Heart right ventricle (tissue), 16 donors: ENCODE results near the gene ROBO4. TPM values are rescaled to one million over a fixed set of nuclear protein-coding genes. Genes with fewer than 3 reads are reported as not detected.

Experiments used
- ATAC-seq, 8 donors: fragments of 200-7000 bp; cut with Tn5 transposase; one replicate each; pipeline ENCODE4 v1.9.1; 2020; ENCODE audit warnings: mild to moderate bottlenecking in 8 of 8, moderate library complexity in 8 of 8, moderate number of reproducible peaks in 1 of 8
- DNase-seq, 2 donors: peaks; one replicate each; pipeline ENCODE4 v3.0.0-alpha.2; 2020
- H3K27ac ChIP-seq, 10 donors: fragments of 200-600 bp; sonication (generic) in 2 of 10; one replicate each; pipeline versions ENCODE4 v1.5.0 to v1.8.0; 2020 to 2022; ENCODE audit warnings: mild to moderate bottlenecking in 3 of 10
- H3K27me3 ChIP-seq, 7 donors: fragments of 200-600 bp; one replicate each; pipeline ENCODE4 v1.8.0; 2021 to 2022; ENCODE audit warnings: mild to moderate bottlenecking in 2 of 7
- H3K36me3 ChIP-seq, 9 donors: fragments of 200-600 bp; sonication (generic) in 1 of 9; one replicate each; pipeline versions ENCODE4 v1.5.0 to v1.8.0; 2020 to 2022; ENCODE audit warnings: mild to moderate bottlenecking in 2 of 9
- H3K4me1 ChIP-seq, 9 donors: fragments of 200-600 bp; sonication (generic) in 1 of 9; one replicate each; pipeline versions ENCODE4 v1.5.0 to v1.8.0; 2020 to 2022; ENCODE audit warnings: mild to moderate bottlenecking in 4 of 9
- H3K4me3 ChIP-seq, 10 donors: fragments of 200-600 bp; sonication (generic) in 2 of 10; one replicate each; pipeline versions ENCODE4 v1.5.0 to v1.8.0; 2020 to 2022; ENCODE audit warnings: mild to moderate bottlenecking in 7 of 10, moderate library complexity in 2 of 10
- H3K9me3 ChIP-seq, 11 donors: fragments of 200-600 bp in 10 of 11; sonication (generic) in 2 of 11; one replicate each; pipeline versions ENCODE4 v1.5.0 to v1.8.0; 2013 to 2022; ENCODE audit warnings: mild to moderate bottlenecking in 2 of 11, control low read depth in 1 of 11, moderate library complexity in 1 of 11
- CTCF ChIP-seq, 9 donors: fragments of 200-600 bp; sonication (generic) in 2 of 9; IDR thresholded peaks; one replicate each; pipeline versions ENCODE4 v1.5.0 to v1.8.0; 2021 to 2022; ENCODE audit warnings: antibody characterized with exemption in 9 of 9, mild to moderate bottlenecking in 5 of 9, moderate library complexity in 1 of 9
- WGBS, 2 donors: extraction: QIAGEN DNeasy Blood & Tissue Kit; methylation state at CpG; one replicate each; pipeline ENCODE4 v1.1.7; 2013; ENCODE audit warnings: inconsistent platforms in 1 of 2; 5-methylcytosine and 5-hydroxymethylcytosine counted together
- intact Hi-C, 10 donors: fragments of 100-400 bp; cut with DNase I; formaldehyde crosslinking; loops; one replicate each; pipeline versions ENCODE4 v1.11.1 to v1.14.2; 2022
- polyA plus RNA-seq, 2 donors: library from polyadenylated mRNA; stranded (reverse); fragments of 200-250 nt; gene quantifications; one replicate each; pipeline ENCODE4 v1.2.3, GENCODE V29; 2013
- total RNA-seq, 10 donors: library from RNA; stranded (reverse); fragmentation: NEBNext Ultra II Directional in 3 of 10; extraction: Animal tissue kit (Norgen Biotek cat#: 25700) in 3 of 10; gene quantifications; one replicate each; pipeline versions ENCODE4 v1.2.1 to v1.2.4, GENCODE V29; 2021 to 2023
- donor health status: Arrhythmogenic right ventricular cardiomyopathy.
- donor health status: ischemic (EF 13 %, LVEDD 7.1; RV severe dilation, severe dysfunction).
- donor health status: healthy with polysubstance abuse.
- donor health status: DM: no; HTN: yes; CAD: no.
- donor health status: DM: no; HTN: no; CAD: no.
- donor health status: ischemic (EF 25% LVEDD 6.9; RV normal size, moderate dysfunction).
- donor health status: ischemic (EF 25% LVEDD 5.7; RV mildly dilated, moderate dysfunction).
- donor health status: healthy.
- donor health status: DM: yes; HTN: yes; CAD: no.
- donor health status: Ischemic cardiomyopathy.
- donor health status: ischemic (EF 35%, LVEDD 5.7; RV mildly dilated, moderate dysfunction).
- donor health status: nonischemic (EF 11% LVEDD 7.7; RV severe dilation, severe dysfunction).
- donor health status: DM: yes; HTN: yes; CAD: no.
- donor health status: PGD.
- donor health status: ischemic (EF 29% LVEDD 5.4; RV normal size, mild dysfunction).
- donor health status: nonischemic (EF 23%, LVEDD 6.1; RV moderate dilation, normal function).

The ROBO4 gene
- total and polyA plus RNA-seq, 12 donors, result 14.2 to 42.6 (median 22.0) TPM

- ATAC-seq (no peak), DNase-seq (no peak)
- intact Hi-C loops, result no loop called here
- TF ChIP-seq CTCF (IDR thresholded peaks at IDR 0.05), result no peak
- WGBS, 2 donors, result 96 to 100% methylated on average over 1 of the region's 1 CpG
- H3K27me3 ChIP-seq, result peaks cover 0 to 19% (median 0%) of the 10 kb centered on the region in 7 donors
- no peak overlapping the region for H3K4me3 ChIP-seq
- H3K4me1 ChIP-seq, result peaks cover 11 to 53% (median 38%) of the 10 kb centered on the region in 9 donors
- H3K9me3 ChIP-seq, result no peaks in the 10 kb centered on the region
- H3K36me3 ChIP-seq, result no peaks in the 10 kb centered on the region
- peak overlapping the region in 3 of 10 donors; percentile 76 to 95 (median 91) for H3K27ac ChIP-seq
Observed at GRCh38 chr11:124902616-124903015, 5.0 kb upstream of the ROBO4 start.

- Histone ChIP-seq H3K27ac (peak overlapping the region in 9 of 10 donors; percentile 82 to 95 (median 88)), H3K27me3 (peaks cover 0 to 19% (median 0%) of the 10 kb centered on the region in 7 donors), H3K9me3 (no peaks in the 10 kb centered on the region), H3K4me1 (peaks cover 11 to 55% (median 46%) of the 10 kb centered on the region in 9 donors), H3K4me3 (peak overlapping the region in 1 of 10 donors; percentile 6), H3K36me3 (peaks cover 0 to 3% (median 0%) of the 10 kb centered on the region in 9 donors)
- 58 to 74% methylated on average over 5 of the region's 5 CpGs for WGBS, 2 donors
- no peak for TF ChIP-seq CTCF (IDR thresholded peaks at IDR 0.05)
- ATAC-seq, result peak in 6 of 8 donors; percentile 18 to 58 (median 42)
- intact Hi-C loops, result no loop called here
- DNase-seq, result peak in 1 of 2 donors; percentile 54
Observed at GRCh38 chr11:124900464-124900863, 2.8 kb upstream of the ROBO4 start.

- DNase-seq (no peak), ATAC-seq (no peak)
- peaks cover 11 to 64% (median 46%) of the 10 kb centered on the region in 9 donors for H3K4me1 ChIP-seq
- H3K27ac ChIP-seq, result peak overlapping the region; percentile 82 to 95 (median 88)
- H3K27me3 ChIP-seq, result peaks cover 0 to 19% (median 0%) of the 10 kb centered on the region in 7 donors
- TF ChIP-seq CTCF (IDR thresholded peaks at IDR 0.05), result peak in 2 of 9 donors; percentile 8 to 10
- no peaks in the 10 kb centered on the region for H3K9me3 ChIP-seq
- H3K36me3 ChIP-seq, result peaks cover 0 to 12% (median 0%) of the 10 kb centered on the region in 9 donors
- no peak overlapping the region for H3K4me3 ChIP-seq
- WGBS, 2 donors, result 52 to 54% methylated on average over 6 of the region's 6 CpGs
- intact Hi-C loops, result loop anchor here in 1 of 10 donors (2.0 kb wide), 2 partner anchors 21 to 23 kb away; no protein-coding TSS in a partner anchor
Observed at GRCh38 chr11:124899383-124900145, 1.9 kb upstream of the ROBO4 start.

- Histone ChIP-seq H3K27ac (peak overlapping the region; percentile 82 to 95 (median 88)), H3K36me3 (peaks cover 0 to 20% (median 0%) of the 10 kb centered on the region in 9 donors), H3K9me3 (no peaks in the 10 kb centered on the region), H3K27me3 (peaks cover 0 to 19% (median 0%) of the 10 kb centered on the region in 7 donors), H3K4me3 (peak overlapping the region in 4 of 10 donors; percentile 55 to 65 (median 60)), H3K4me1 (peaks cover 11 to 72% (median 53%) of the 10 kb centered on the region in 9 donors)
- DNase-seq, result peak; percentile 59 to 73
- intact Hi-C loops, result loop anchor here in 1 of 10 donors (2.0 kb wide), 2 partner anchors 22 kb away; no protein-coding TSS in a partner anchor
- no peak for TF ChIP-seq CTCF (IDR thresholded peaks at IDR 0.05)
- ATAC-seq, result peak; percentile 55 to 80 (median 64)
- WGBS, 2 donors, result 25 to 30% methylated on average over 5 of the region's 5 CpGs
Observed at GRCh38 chr11:124898711-124899110, 1.0 kb upstream of the ROBO4 start.
